ENCODE results near the gene HOTAIR.

- no peak for TF ChIP-seq GATA2 (IDR thresholded peaks at IDR 0.05; ENCODE audit: low read depth, low read length)
- no peak for TF ChIP-seq GATA3 (IDR thresholded peaks at IDR 0.05; ENCODE audit: low read depth, low read length)
These were observed 41.8 kb upstream of the HOTAIR start for GRCh38 chr12:54016478-54016964.

Data from SH-SY5Y (cell line).